ENCODE results near the gene NSL1.
"Not testable (repeated sequence)": the region's sequence is repeated elsewhere in the genome, so short reads cannot be mapped to it uniquely, and the experiment has no call there.

The NSL1 gene

GRCh38 chr1:212746546-212746945 is 45.0 kb downstream of the NSL1 start:
- DNase-seq = no peak

DNA sequence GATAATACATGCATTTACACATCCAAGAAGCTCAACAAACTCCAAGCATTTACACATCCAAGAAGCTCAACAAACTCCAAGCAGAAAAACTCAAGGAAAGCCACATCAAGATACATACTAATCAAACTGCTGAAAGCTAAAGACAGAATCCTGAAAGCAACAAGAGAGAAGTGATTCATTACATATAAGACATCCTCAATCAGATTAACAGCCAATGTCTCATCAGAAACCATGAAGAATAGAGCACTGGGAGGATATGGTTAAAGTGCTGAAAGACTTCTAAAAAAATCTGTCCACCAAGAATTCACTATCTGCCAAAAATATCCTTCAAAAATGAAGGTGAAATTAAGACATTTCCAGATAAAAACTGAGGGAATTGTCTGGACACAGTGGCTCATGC is 46.3 kb downstream of the NSL1 start:
- peak; percentile 12 for DNase-seq

GRCh38 chr1:212743901-212744475 is 47.6 kb downstream of the NSL1 start:
- no peak for DNase-seq

GRCh38 chr1:212738330-212738729 is 53.2 kb downstream of the NSL1 start:
- DNase-seq = no peak

DNA sequence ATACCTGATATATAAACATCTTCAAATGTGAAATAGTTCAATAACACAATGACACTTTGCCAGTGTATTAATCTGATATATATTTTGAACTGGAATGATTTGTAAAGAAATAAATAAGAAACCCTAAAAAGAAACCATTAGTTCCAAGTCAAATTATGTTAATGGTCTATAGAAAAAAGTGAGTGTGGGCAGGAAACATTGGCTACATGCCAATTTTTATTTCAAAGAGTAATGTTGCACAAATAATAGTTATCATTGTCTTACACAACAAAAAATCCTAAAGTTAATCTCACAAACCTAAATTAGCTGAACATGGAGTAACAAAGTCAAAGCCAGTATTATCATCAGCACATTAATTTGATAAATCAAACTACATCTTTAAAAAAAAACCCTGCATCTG is 54.0 kb downstream of the NSL1 start:
- DNase-seq = no peak

- no peak for DNase-seq
Measured at GRCh38 chr1:212733109-212733508, 58.5 kb downstream of the NSL1 start.

DNA sequence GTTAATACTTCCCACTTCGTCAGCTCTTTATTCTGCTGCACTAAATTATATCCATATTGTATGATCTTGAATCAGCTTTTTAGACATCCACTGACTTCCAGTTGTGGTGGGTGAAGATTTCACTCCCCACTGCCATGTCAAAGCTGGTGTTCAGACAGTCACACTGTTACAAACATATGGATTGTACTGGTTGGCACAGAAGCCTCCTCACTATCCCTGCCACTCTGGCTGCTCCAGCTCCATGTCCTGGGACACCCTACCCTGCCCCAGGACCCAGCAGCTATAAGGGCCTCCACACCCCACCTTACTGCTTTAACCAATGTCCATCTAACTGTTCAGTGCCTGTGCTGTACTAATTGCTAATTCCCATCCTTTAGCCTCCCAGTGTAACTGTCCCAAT is 59.9 kb downstream of the NSL1 start:
- no peak for DNase-seq

- DNase-seq = no peak
Measured at GRCh38 chr1:212728606-212729005, 63.0 kb downstream of the NSL1 start.

DNA sequence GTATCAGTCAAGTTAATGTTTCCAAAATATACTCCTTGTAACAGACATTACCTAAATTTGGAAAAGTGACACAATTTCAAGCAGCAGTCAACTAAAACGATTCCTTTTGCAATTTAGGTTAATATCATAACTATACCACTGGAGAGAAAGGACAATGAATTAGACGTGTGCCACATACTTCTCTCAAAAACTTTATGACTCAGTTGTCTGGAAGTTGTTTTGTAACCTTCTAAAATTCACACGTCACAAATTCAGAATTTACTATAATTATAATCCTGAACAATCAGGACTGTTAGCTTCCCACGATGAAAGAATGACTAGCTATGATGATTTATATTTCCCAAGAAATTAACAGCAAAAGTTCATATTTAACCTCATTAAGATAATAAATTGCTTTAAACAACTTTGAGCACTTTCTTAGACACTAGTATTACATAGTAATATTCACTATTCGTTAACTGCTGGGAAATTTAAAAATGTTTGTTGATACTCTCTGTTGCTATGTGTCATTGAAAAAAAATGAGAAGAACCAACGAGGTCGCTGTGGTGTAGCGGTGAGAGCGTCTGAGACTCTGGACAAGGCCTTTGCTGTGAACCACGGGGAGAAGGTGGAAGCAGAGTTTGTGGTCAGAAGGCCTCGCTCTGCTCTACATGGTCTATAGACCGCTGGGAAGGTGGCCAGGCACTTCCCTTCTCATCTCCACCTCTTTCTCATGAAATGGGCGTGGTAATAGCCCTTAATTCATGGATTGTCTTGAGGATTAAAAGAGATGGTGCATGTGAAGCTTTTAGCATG is 64.0 kb downstream of the NSL1 start:
- DNase-seq = peak; percentile 34

- DNase-seq = not testable (repeated sequence)
Measured at GRCh38 chr1:212724679-212725078, 66.9 kb downstream of the NSL1 start.

DNA sequence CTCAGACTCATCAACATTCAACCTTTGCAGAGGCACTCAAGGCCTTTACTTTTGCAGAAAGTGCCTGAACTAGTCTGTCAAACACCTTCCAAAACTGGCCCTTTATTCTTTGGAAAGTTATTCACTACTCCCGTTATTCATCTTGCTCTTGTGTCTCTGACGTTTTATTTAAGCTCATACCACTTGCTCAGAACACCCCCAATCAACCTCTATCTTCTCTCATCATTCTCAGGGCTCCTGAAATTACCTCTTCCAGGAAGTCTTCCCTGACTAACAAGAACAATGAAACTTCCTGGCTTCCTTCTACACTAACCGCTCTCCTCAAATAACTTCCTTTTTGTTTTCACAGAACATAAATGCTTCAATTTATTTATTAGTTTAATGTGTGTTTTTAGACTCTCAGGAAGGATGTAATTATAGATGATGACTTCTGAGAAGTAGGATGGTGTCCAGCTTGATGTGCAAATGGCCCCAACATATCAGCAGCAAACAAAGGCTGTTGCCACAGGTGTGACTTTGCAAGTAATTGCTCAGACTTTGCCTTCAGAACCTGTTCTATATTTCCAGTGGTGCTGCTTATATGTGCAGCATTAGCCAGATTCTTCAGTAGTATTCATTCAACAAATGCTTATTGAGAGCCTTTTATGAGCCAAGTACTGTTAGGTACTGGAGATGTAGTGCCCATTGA is 69.2 kb downstream of the NSL1 start:
- no peak for DNase-seq

DNA sequence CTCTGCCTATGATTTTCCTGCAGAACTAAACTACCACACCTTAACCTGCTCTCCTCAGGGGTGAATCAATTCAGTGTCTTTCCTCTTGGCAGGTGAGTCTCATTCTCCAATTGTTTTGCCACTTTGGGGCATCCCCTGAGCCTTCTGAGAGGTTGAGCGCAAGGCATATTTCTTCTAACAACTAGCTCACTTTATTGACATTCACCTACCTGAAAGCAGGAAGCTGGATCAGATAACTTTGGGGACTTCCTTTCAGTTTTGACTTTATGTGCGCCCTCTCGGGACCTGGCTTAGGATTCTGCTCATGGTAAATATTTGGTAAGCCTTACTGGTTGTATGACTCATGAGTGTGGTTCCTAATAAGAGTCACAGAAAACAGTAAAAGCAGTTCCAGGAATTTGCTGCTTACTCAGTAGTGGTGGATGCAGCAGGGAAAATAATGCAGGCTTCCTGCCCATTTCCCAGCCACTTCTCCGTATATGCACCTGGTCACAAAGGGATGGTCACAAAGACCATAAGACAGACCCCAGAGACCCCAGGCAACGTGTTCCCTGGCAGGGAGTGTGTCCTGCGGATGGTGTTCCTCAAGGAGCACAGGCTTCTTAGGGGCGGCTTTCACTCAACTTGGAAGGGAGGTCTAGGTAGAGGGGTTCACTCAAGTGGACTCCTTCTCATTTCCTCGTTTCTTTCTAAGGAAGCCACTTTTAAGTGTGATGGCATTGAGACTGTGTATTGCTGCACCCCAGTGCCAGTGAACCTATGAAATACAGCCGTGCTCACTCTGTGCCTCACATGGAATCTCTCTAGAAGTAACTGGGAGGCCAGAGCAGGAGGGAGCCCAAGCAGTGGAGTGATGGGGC is 70.0 kb downstream of the NSL1 start:
- peak; percentile 73 for DNase-seq

GRCh38 chr1:212719633-212720032 is 71.9 kb downstream of the NSL1 start:
- DNase-seq = no peak

DNA sequence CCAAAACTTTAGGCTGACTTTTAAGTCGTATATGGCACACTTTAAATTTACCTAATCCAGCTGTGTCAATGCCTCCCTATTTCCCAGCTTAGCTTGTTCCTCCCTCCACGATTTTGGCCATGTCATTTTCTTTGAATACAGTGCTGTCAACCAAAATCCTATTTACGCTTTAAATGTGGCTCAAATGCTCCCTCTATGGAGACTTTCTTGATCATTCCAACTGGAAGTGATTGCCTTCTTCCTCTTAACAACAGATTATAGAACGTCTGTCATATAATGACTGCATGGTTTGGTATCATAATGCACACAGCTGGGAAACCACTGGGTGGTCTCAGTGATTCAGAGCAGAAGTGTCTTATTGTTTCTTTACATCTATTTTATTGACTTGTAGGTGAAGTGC is 73.1 kb downstream of the NSL1 start:
- DNase-seq = peak; percentile 44

DNA sequence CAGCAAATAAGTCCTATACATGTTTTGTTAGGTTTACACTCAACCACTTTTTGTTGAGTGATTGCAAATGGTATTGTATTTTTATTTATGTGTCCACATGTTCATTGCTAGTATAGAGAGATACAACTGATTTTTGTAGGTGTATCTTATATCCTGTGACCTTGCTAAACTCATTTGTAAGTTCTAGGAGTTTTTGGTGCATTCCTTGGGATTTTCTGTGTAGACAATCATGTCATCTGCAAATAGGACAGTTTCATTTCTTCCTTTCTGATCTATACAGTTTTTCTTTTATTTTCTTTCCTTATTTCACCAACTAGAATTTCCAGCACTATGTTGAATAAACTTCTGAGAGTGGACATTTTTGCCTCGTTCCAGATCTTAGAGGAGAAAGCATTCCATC is 75.4 kb downstream of the NSL1 start:
- DNase-seq = no peak

DNA sequence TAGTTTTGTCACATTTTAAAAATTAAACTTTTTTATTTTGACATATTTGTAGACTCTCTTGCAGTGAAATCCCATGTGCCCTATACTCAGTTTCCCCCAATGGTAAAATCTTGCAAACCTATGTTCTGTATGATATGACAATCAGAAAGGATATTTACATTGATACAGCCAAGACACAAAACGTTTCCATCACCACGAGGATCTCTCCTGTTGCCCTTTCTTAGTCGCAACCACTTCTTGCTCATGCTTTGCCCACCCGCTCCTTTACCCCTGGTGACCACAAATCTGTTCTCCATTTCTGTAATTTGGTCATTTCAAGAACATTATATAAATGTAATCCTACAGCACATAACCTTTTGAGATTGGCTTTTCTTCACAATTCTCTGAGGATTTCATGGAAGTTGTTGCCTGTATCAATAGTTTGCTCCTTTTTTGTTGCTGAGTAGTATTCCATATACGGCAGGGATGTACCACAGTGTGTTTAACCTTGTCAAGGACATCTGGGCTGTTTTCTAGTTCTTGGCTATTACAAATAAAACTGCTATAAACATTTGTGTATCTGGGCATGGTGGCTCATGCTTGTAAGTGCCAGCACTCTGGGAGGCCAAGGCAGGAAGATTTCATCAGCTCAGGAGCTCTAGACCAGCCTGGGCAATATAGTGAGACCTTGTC is 78.0 kb downstream of the NSL1 start:
- DNase-seq = no peak

DNA sequence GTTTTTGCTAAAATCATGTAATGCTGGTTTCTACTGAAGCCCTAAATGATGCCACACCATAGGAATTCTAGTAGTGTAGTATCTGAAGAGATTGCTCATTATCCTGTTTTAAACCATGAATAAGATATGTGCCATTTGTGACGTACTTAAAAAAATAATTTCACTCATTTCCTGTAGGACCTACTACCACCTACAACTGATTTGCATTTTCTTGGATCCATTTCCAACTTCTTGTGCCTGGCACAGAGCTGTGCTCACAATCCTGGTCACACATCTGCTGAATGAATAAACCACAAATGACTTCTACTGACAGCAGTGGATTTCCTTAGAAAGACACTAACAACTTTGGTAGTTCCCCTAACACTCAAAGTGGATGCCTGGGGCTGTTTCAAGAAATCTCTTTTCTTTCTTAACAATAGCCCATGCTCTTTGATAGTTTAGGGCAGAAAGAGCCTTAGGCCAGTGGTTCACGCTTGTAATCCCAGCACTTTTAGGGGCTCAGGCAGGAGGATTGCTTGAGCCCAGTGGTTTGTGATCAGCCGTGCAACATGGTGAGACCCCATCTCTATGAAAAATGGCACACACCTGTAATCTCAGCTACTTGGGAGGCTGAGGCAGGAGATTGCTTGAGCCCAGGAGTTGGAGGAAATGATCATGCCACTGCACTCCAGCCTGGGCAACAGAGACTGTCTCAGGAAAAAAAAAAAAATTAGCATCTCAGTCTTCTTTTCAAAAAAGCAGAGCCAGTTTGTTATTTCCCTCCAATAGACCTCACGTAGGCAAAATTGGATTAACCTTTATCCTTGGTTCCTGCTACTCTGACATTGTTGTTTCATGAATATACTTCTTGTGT is 78.9 kb downstream of the NSL1 start:
- DNase-seq = peak; percentile 73

DNA sequence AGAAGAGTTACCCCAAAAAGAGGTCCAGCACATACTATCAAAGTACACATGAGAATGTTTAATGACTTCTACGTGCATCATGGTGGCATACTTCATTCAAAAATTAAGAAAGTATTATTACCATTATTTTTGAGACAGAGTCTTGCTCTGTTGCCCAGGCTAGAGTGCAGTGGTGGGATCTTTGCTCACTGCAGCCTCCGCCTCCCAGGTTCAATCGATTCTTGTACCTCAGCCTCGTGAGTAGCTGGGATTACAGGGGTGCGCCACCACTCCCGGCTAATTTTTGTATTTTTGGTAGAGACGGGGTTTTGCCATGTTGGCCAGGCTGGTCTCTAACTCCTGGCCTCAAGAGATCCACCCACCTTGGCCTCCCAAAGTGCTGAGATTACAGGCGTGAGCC is 79.6 kb downstream of the NSL1 start:
- DNase-seq = not testable (repeated sequence)

GRCh38 chr1:212710566-212710965 is 81.0 kb downstream of the NSL1 start:
- DNase-seq = no peak

- DNase-seq = no peak
Measured at GRCh38 chr1:212703991-212704564, 87.5 kb downstream of the NSL1 start.

DNA sequence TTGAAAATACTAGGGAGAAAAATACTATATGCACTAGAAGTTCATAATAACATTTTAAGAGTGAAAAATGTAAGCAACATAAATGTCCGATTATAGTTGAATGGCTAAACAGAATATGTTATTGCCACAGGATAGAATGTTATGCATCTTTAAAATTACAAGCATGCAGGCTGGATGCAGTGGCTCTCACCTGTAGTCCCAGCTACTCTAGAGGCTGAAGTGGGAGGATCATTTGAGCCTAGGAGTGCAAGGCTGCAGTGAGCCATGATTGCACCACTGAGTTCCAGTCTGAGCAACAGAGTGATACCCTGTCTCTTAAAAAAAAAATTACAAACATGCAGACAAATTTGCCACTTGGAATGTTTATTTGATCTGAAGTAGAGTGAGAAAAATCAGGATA is 88.9 kb downstream of the NSL1 start:
- DNase-seq = no peak
